Smooth muscle cell (in vitro differentiated cells): ENCODE measurements around the gene AP3D1. TPM values are rescaled to one million over a fixed set of nuclear protein-coding genes. Genes with fewer than 3 reads are reported as not detected.

ENCODE experiments used
- DNase-seq: peaks from one replicate; lab custom pipeline; 2025; ENCODE audit not compliant: unreplicated experiment; lab: John Stamatoyannopoulos, UW
- H2AFZ ChIP-seq: fragments of 200-600 bp; sonication (generic); 2 replicates; pipeline ENCODE4 v1.6.0; 2016; ENCODE audit warnings: antibody characterized with exemption, low read depth, mild to moderate bottlenecking
- H3F3A ChIP-seq: fragments of 200-600 bp; sonication (generic); 2 replicates; pipeline ENCODE4 v1.6.0; 2017; ENCODE audit warnings: antibody characterized with exemption, low read depth
- H3K27ac ChIP-seq: fragments of 200-600 bp; sonication (generic); 2 replicates; pipeline ENCODE4 v1.5.1; 2016; ENCODE audit warnings: low read depth, mild to moderate bottlenecking
- H3K27me3 ChIP-seq: fragments of 200-600 bp; sonication (generic); 2 replicates; pipeline ENCODE4 v1.6.1; 2016; ENCODE audit warnings: low read depth, mild to moderate bottlenecking
- H3K36me3 ChIP-seq: fragments of 200-600 bp; sonication (generic); 2 replicates; pipeline ENCODE4 v1.5.1; 2016; ENCODE audit warnings: low read depth
- H3K4me1 ChIP-seq: fragments of 200-600 bp; sonication (generic); 2 replicates; pipeline ENCODE4 v1.5.1; 2016; ENCODE audit warnings: low read depth
- H3K4me2 ChIP-seq: fragments of 200-600 bp; sonication (generic); 2 replicates; pipeline ENCODE4 v1.6.0; 2016; ENCODE audit warnings: mild to moderate bottlenecking
- H3K4me3 ChIP-seq: fragments of 200-600 bp; sonication (generic); 2 replicates; pipeline ENCODE4 v1.5.1; 2016; ENCODE audit warnings: mild to moderate bottlenecking
- H3K79me2 ChIP-seq: fragments of 200-600 bp; sonication (generic); 2 replicates; pipeline ENCODE4 v1.6.0; 2016; ENCODE audit warnings: low read depth, mild to moderate bottlenecking
- H3K9ac ChIP-seq: fragments of 200-600 bp; sonication (generic); 2 replicates; pipeline ENCODE4 v1.6.0; 2016; ENCODE audit warnings: low read depth
- H3K9me3 ChIP-seq: fragments of 200-600 bp; sonication (generic); replicated peaks from 2 replicates; pipeline ENCODE4 v1.5.1; 2016; ENCODE audit warnings: low read depth
- H4K20me1 ChIP-seq: fragments of 200-600 bp; sonication (generic); 2 replicates; pipeline ENCODE4 v1.6.0; 2016; ENCODE audit warnings: low read depth
- WGBS: methylation state at CpG from one replicate; pipeline ENCODE4 v1.1.7; 2016; ENCODE audit warnings: low lambda C conversion rate; 5-methylcytosine and 5-hydroxymethylcytosine counted together
- polyA plus RNA-seq: library from polyadenylated mRNA; unstranded; fragments of >200 nt; fragmentation: Nextera tagmentation; extraction: Ambion mirVana; gene quantifications from 2 replicates; pipeline ENCODE4 v1.2.1, GENCODE V29; 2016
- total RNA-seq: library from RNA; depleted of rRNA; stranded (reverse); fragments of >200 nt; gene quantifications from 2 replicates; pipeline ENCODE4 v1.2.3, GENCODE V29; 2014
- TF ChIP-seq, protein P1 (sequence below): fragments of 200-600 bp; sonication (generic); IDR thresholded peaks from 2 replicates; pipeline ENCODE4 v1.5.1; 2017; ENCODE audit warnings: borderline replicate concordance, mild to moderate bottlenecking, antibody characterized with exemption; ENCODE audit not compliant: insufficient read depth, poor library complexity, severe bottlenecking

AP3D1 gene
- total and polyA plus RNA-seq, 2 experiments from 2014 or later, result 66.2 to 81.0 TPM

DNA sequence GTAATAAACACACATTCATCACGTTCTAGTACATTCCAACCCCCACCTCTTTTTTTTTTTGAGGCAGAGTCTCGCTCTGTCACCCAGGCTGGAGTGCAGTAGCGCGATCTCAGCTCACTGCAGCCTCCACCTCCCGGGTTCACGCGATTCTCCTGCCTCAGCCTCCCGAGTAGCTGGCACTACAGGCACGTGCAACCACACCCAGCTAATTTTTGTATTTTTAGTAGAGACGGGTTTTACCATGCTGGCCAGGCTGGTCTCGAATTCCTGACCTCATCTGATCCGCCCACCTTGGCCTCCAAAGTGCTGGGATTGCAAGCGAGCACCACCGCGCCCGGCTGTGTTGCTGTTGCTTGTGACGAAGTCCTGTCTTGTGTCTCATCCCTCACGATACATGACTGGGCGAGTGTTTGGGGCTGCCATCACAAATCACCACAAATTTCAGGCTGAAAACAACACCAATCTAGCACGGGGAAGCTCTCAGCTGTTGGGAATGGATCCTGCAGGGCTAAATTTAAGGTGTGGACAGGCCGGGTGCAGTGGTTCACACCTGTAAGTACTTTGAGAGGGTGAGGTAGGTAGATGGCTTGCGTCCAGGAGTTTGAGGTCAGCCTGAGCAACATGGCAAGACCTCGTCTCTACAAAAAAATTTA is 70.9 kb downstream of the AP3D1 start:
- Histone ChIP-seq H3K27me3 (no peaks in the 10 kb centered on the region), H3K4me3 (no peak overlapping the region), H3K4me2 (no peak overlapping the region), H3F3A (no peaks in the 10 kb centered on the region), H3K4me1 (no peaks in the 10 kb centered on the region), H3K36me3 (no peaks in the 10 kb centered on the region), H3K79me2 (peaks cover 7% of the 10 kb centered on the region), H3K27ac (no peak overlapping the region), H3K9ac (no peak overlapping the region), H3K9me3 (no peaks in the 10 kb centered on the region), H2AFZ (no peak overlapping the region), H4K20me1 (peaks cover 38% of the 10 kb centered on the region)
- 92% methylated on average over 23 of the region's 23 CpGs for WGBS
- TF ChIP-seq, protein P1, sequence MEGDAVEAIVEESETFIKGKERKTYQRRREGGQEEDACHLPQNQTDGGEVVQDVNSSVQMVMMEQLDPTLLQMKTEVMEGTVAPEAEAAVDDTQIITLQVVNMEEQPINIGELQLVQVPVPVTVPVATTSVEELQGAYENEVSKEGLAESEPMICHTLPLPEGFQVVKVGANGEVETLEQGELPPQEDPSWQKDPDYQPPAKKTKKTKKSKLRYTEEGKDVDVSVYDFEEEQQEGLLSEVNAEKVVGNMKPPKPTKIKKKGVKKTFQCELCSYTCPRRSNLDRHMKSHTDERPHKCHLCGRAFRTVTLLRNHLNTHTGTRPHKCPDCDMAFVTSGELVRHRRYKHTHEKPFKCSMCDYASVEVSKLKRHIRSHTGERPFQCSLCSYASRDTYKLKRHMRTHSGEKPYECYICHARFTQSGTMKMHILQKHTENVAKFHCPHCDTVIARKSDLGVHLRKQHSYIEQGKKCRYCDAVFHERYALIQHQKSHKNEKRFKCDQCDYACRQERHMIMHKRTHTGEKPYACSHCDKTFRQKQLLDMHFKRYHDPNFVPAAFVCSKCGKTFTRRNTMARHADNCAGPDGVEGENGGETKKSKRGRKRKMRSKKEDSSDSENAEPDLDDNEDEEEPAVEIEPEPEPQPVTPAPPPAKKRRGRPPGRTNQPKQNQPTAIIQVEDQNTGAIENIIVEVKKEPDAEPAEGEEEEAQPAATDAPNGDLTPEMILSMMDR, result no peak
- no peak for DNase-seq

DNA sequence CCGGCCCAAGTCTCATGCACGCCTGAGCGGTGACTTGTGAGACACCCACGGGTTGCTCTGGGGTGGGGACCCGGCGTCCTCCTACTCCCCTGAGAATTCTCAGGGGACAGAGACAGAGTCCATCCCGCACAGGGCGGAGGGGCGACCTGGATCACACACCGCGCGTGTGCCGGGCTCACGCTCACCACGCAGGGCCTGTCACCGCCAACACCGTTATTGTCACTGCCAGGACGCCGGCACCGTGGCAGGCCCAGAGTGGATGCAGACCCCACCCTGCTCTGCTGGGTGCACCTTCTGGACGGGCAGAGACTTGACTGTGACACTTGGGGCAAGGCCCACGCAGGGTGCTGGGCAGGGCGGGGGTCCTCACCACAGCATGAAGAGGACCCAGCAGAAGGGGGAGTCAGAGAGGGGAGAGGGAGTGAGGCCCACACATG is 71.5 kb downstream of the AP3D1 start:
- no peaks in the 10 kb centered on the region for H3K27me3 ChIP-seq
- no peaks in the 10 kb centered on the region for H3K36me3 ChIP-seq
- TF ChIP-seq, protein P1, result no peak
- no peak overlapping the region for H3K9ac ChIP-seq
- peaks cover 7% of the 10 kb centered on the region for H3K79me2 ChIP-seq
- H4K20me1 ChIP-seq, result peaks cover 35% of the 10 kb centered on the region
- no peak for DNase-seq
- WGBS, result 97% methylated on average over 23 of the region's 23 CpGs
- no peaks in the 10 kb centered on the region for H3K9me3 ChIP-seq
- no peaks in the 10 kb centered on the region for H3F3A ChIP-seq
- no peak overlapping the region for H2AFZ ChIP-seq
- H3K4me2 ChIP-seq, result no peak overlapping the region
- no peak overlapping the region for H3K27ac ChIP-seq
- H3K4me1 ChIP-seq, result no peaks in the 10 kb centered on the region
- H3K4me3 ChIP-seq, result no peak overlapping the region

DNA sequence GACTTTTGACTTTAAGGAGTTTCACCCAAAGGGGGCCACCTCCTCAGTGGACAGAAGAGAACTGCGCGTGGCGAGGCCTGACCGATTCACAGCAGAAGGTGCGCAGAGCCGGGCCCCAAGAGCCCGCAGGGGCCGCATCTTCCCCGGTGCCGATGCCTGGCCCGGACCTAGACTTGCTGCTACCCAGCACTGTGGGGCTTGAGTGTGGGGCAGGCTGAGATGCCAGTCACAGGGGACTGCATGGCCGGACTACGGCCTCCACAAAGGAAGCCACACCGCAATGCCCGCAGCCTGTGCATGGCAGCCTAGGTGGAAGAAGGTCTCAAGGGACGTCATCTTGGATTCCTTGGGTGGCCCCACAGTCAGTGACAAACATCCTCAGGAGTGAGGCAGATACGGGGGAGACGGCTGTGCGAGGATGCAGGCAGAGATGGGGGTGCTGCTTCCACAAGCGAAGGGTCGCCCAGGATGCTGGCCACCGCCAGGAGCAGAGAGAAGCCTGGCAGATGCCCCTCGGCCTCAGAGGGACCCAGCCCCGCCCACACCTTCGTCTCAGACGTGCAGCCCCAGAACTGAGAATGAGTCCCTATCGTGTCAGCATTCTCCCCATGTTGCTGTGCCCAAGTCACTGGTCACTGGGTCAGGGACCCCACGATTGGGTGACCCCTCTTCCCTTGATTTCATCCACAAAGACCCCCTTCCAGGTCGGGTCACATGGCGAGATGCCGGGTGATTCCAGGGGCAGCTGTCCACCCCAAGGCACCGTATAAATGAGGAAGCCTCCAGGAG is 72.1 kb downstream of the AP3D1 start:
- Histone ChIP-seq H3K36me3 (no peaks in the 10 kb centered on the region), H3K27ac (no peak overlapping the region), H3K4me1 (no peaks in the 10 kb centered on the region), H3K79me2 (peaks cover 7% of the 10 kb centered on the region), H2AFZ (no peak overlapping the region), H3F3A (no peaks in the 10 kb centered on the region), H3K4me3 (no peak overlapping the region), H3K4me2 (no peak overlapping the region), H4K20me1 (peaks cover 35% of the 10 kb centered on the region), H3K9me3 (no peaks in the 10 kb centered on the region), H3K27me3 (no peaks in the 10 kb centered on the region), H3K9ac (no peak overlapping the region)
- no peak for DNase-seq
- 95% methylated on average over 32 of the region's 32 CpGs for WGBS
- TF ChIP-seq, protein P1, result no peak
